Immature natural killer cell (primary cell): Measurements from ENCODE around the gene PDIA5. TPM values are rescaled to one million over a fixed set of nuclear protein-coding genes. Genes with fewer than 3 reads are reported as not detected.

ENCODE experiments used
- DNase-seq, 3 donors: peaks; one replicate each; pipeline ENCODE4 v3.0.0; 2022; ENCODE audit warnings: mixed read lengths in 1 of 3
- H3K27ac Mint-ChIP-seq, 6 donors: one replicate each; pipeline ENCODE4 v1.8.0; 2020; ENCODE audit warnings: mixed read lengths in 6 of 6, mild to moderate bottlenecking in 5 of 6, inconsistent platforms in 4 of 6, moderate library complexity in 3 of 6
- H3K27me3 Mint-ChIP-seq, 3 donors: one replicate each; pipeline ENCODE4 v1.8.0; 2020 to 2021; ENCODE audit warnings: low read depth in 3 of 3, mild to moderate bottlenecking in 3 of 3, mixed read lengths in 3 of 3, moderate library complexity in 3 of 3, inconsistent platforms in 1 of 3
- H3K36me3 Mint-ChIP-seq, 3 donors: one replicate each; pipeline ENCODE4 v1.8.0; 2020; ENCODE audit warnings: mixed read lengths in 3 of 3, inconsistent platforms in 2 of 3, mild to moderate bottlenecking in 2 of 3
- H3K4me1 Mint-ChIP-seq, 2 donors: one replicate each; pipeline ENCODE4 v1.8.0; 2020; ENCODE audit warnings: inconsistent platforms in 2 of 2, mild to moderate bottlenecking in 2 of 2, mixed read lengths in 2 of 2, moderate library complexity in 1 of 2
- H3K4me3 Mint-ChIP-seq, 5 donors: one replicate each; pipeline ENCODE4 v1.8.0; 2020; ENCODE audit warnings: mild to moderate bottlenecking in 5 of 5, mixed read lengths in 5 of 5, inconsistent platforms in 3 of 5, moderate library complexity in 3 of 5
- H3K9me3 Mint-ChIP-seq, 6 donors: one replicate each; pipeline ENCODE4 v1.8.0; 2020; ENCODE audit warnings: mild to moderate bottlenecking in 6 of 6, mixed read lengths in 6 of 6, inconsistent platforms in 4 of 6, moderate library complexity in 3 of 6
- polyA plus RNA-seq, 3 donors: library from polyadenylated mRNA; unstranded; fragments of 300-500 nt; fragmentation: Illumina TruSeq; gene quantifications; one replicate each; pipeline ENCODE4 v1.2.3, GENCODE V29; 2021

The PDIA5 gene
- polyA plus RNA-seq, 3 donors from 2014 or later = 0.74 to 1.3 TPM; not detected in 1

DNA sequence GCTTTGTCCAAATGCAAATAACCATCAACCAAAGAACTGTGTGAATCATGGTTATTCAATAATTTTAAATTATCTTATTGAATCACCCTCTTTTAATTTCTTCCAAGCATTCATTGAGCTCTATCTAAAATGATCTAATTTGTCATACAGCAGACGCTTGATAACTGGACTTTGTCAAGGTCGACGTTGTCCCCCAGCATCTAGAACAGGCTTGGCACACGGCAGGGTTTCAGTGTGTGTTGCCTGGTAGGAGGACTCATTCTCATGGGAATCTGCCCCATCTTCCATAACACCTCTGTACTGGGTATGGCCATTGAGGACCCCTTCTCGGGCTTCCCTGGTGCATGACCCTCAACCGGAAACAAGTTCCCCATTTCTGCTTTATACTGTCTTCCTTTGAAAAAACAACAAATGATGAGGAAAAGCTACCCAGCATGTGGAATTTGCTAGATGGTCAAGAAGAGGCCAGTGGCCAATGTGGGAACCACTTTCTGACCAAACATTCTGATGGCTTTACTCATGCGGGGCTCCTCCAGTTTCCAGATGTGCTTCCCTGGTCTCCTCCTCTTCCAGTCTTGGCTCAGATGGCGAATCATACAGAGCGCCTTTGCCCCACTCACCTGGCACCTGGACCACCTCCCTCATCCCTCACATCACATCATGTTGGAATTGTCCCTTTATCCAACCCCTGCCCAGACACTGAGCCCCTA is 93.3 kb downstream of the PDIA5 start:
- DNase-seq = no peak
- Mint-ChIP-seq H3K9me3 (no peaks in the 10 kb centered on the region), H3K4me1 (no peaks in the 10 kb centered on the region), H3K27ac (no peak overlapping the region), H3K36me3 (peaks cover 0 to 3% (median 0%) of the 10 kb centered on the region in 3 donors), H3K27me3 (peaks cover 0 to 8% (median 0%) of the 10 kb centered on the region in 3 donors), H3K4me3 (no peak overlapping the region)

DNA sequence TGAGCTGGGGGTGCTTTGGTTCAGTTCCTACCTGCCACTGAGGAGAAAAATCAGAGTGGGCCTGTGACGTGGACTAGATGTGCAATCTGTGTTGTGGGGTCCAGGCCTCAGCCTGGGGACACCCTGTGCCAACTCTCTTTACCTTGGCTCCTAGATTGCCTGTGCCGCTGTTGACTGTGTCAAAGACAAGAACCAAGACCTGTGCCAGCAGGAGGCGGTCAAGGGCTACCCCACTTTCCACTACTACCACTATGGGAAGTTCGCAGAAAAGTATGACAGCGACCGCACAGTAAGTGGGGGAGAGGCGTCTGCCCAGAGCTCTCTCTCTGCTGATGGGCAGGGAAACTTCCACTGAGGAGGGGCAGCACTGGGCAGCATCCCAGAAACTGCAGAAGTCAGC is 94.3 kb downstream of the PDIA5 start:
- Mint-ChIP-seq H3K27me3 (peaks cover 0 to 6% (median 0%) of the 10 kb centered on the region in 3 donors), H3K27ac (no peak overlapping the region), H3K9me3 (no peaks in the 10 kb centered on the region), H3K4me1 (no peaks in the 10 kb centered on the region), H3K4me3 (no peak overlapping the region), H3K36me3 (peaks cover 0 to 3% (median 0%) of the 10 kb centered on the region in 3 donors)
- no peak for DNase-seq

DNA sequence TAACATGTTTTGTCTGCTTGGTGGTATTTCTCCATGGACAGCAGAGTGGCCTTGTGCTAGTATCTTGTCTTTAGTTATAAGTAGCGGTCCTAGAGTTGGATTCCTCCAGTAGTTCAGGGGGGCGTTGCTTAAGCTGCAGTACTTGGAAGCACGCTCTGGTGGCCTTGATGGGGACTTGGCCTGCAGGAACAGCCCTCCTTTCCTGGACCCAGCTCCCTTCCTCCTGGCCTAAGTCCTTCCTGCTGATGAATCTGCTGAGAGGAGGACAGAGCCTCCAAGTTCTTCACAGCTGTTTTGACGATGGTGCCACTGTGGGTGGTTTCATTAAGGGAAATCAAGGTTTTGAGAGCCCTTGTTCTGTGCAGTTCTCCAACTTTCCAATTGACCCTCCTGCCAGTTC is 96.3 kb downstream of the PDIA5 start:
- no peaks in the 10 kb centered on the region for H3K36me3 Mint-ChIP-seq
- H3K4me1 Mint-ChIP-seq = no peaks in the 10 kb centered on the region
- peaks cover 0 to 4% (median 0%) of the 10 kb centered on the region in 3 donors for H3K27me3 Mint-ChIP-seq
- no peak overlapping the region for H3K27ac Mint-ChIP-seq
- no peak for DNase-seq
- H3K4me3 Mint-ChIP-seq = no peak overlapping the region
- H3K9me3 Mint-ChIP-seq = no peaks in the 10 kb centered on the region

DNA sequence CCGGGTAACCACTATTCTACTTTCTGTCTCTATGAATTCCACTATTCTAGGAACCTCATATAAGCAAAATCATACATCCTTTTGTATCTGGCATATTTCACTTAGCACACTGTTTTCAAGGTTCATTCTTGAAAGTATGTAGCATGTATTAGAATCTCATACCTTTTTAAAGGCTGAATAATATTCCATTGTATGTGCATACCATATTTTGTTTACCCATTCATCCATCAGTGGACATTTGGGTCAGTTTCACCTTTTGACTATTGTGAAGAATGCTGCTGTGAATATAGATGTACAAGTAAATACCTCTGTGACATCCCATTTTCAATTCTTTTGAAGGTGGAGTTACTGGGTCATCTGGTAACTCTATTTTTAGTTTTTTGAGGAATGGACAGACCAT is 98.3 kb downstream of the PDIA5 start:
- no peak overlapping the region for H3K4me3 Mint-ChIP-seq
- peaks cover 0 to 4% (median 0%) of the 10 kb centered on the region in 3 donors for H3K27me3 Mint-ChIP-seq
- no peaks in the 10 kb centered on the region for H3K9me3 Mint-ChIP-seq
- no peaks in the 10 kb centered on the region for H3K36me3 Mint-ChIP-seq
- H3K4me1 Mint-ChIP-seq = no peaks in the 10 kb centered on the region
- H3K27ac Mint-ChIP-seq = no peak overlapping the region
- no peak for DNase-seq

DNA sequence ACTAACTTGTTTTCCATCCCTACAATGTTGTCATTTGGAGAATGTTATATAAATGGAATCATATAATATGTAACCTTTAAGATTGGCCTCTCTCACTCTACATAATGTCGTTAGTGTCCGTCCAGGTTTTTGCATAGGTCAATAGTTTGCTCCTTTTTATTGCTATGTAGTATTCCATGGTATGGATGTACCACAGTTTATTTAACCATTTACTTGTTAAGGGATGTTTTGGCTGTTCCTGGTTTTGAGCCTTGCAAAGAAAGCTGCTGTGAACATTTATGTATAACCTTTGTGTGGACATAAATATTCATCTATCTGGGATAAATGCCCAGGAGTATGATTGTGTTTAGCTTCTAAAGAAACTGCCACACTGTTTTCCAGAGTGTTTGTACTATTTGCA is 100.9 kb downstream of the PDIA5 start:
- Mint-ChIP-seq H3K36me3 (no peaks in the 10 kb centered on the region), H3K27me3 (peaks cover 0 to 4% (median 0%) of the 10 kb centered on the region in 3 donors), H3K4me1 (no peaks in the 10 kb centered on the region), H3K9me3 (no peaks in the 10 kb centered on the region), H3K27ac (no peak overlapping the region), H3K4me3 (no peak overlapping the region)
- no peak for DNase-seq

DNA sequence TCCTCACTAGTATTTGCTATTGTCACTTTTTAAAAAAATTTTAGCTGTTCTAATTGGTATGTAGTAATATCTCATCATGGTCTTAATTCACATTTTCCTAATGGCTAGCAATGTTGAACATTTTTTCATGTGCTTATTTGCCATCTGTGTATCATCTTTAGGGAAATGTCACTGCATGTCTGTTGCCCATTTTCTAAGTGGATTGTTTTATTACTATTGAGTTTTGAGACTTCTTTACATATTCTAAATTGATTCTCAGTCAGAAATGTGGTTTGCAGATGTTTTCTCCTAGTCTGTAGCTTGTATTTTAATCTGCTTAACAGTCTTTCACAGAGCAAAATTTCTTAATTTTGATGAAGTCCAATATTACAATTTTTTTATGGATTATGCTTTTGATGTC is 101.3 kb downstream of the PDIA5 start:
- Mint-ChIP-seq H3K27ac (no peak overlapping the region), H3K27me3 (peaks cover 0 to 4% (median 0%) of the 10 kb centered on the region in 3 donors), H3K4me1 (no peaks in the 10 kb centered on the region), H3K4me3 (no peak overlapping the region), H3K9me3 (no peaks in the 10 kb centered on the region), H3K36me3 (no peaks in the 10 kb centered on the region)
- DNase-seq = no peak

DNA sequence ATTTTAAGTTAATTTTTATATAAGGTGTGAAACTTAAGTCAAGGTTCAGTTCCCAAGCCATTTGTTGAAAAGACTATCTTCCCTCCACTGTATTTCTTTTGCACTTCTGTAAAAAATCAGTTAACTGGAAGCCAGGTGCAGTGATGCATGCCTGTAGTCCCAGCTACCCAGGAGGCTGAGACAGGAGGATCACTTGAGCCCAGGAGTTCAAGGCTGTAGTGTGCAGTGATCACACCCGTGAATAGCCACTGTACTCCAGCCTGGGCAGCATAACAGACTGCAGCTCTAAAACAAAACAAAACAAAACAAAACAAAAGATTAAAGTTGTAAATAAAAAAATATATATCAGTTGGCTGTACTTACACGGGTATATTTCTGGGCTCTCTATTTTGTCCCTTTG is 101.8 kb downstream of the PDIA5 start:
- no peaks in the 10 kb centered on the region for H3K36me3 Mint-ChIP-seq
- DNase-seq = no peak
- no peaks in the 10 kb centered on the region for H3K4me1 Mint-ChIP-seq
- H3K27me3 Mint-ChIP-seq = peaks cover 0 to 4% (median 0%) of the 10 kb centered on the region in 3 donors
- no peak overlapping the region for H3K4me3 Mint-ChIP-seq
- H3K9me3 Mint-ChIP-seq = no peaks in the 10 kb centered on the region
- H3K27ac Mint-ChIP-seq = no peak overlapping the region

DNA sequence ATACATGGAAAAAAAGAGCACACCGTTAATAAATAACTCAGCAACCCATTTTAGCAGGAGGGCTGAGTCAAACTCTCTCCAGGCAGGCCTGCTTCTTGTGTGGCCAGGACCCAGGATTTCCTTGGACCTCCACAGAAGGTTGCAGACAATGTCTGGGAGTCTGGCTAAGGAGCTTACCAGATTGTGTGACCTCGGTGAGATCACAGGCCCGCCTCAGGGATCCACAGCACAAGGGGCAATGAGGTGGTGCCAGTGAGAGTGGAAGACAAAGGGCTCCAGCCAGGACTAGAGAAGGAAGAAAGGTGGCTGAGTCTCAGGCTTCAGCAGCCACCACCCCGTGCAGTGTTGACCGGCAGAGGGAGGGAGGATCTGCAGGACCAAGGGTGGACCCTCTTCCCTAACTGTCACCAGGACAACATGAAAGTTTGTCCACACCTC is 102.7 kb downstream of the PDIA5 start:
- Mint-ChIP-seq H3K4me1 (no peaks in the 10 kb centered on the region), H3K36me3 (no peaks in the 10 kb centered on the region), H3K27ac (no peak overlapping the region), H3K4me3 (no peak overlapping the region), H3K27me3 (no peaks in the 10 kb centered on the region), H3K9me3 (no peaks in the 10 kb centered on the region)
- no peak for DNase-seq

DNA sequence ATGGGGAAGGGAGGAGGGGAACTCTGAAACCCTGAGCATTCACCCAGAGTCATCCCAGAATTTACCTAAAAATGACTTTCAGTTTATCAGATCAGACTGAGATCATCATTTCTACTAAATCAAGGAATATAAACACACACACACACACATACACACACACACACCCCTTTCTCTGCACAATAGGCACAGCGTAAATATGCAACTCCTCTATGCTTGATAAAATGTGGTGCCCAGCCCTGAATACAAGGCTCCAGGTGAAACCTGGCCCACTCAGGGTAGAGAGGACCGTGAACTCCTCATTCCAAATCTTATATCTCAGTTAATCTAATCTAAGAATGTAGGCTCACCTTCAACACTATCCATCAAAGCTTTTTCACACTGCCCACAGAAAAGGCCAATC is 103.1 kb downstream of the PDIA5 start:
- no peak overlapping the region for H3K27ac Mint-ChIP-seq
- H3K27me3 Mint-ChIP-seq = no peaks in the 10 kb centered on the region
- no peak for DNase-seq
- H3K36me3 Mint-ChIP-seq = no peaks in the 10 kb centered on the region
- H3K4me3 Mint-ChIP-seq = no peak overlapping the region
- no peaks in the 10 kb centered on the region for H3K9me3 Mint-ChIP-seq
- no peaks in the 10 kb centered on the region for H3K4me1 Mint-ChIP-seq

DNA sequence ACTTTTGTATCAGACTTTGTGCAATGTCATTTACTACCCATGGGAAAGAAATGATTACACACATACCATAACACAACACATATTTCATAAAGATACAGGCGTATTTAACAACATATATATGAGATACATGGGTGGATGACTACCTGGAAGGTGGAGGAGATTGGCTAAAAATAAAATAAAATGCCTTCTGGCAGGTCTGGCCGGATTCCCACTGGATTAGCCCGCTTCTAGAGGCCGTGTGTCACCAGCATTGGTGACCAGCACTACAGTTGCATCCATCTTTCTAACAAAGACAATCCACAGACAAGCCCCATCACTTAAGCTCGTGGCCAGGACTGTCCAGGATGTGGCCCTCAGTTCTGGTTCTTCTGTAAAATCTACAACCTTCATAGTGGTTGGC is 114.0 kb downstream of the PDIA5 start:
- Mint-ChIP-seq H3K9me3 (peaks cover 0 to 3% (median 1%) of the 10 kb centered on the region in 6 donors), H3K36me3 (peaks cover 0 to 3% (median 0%) of the 10 kb centered on the region in 3 donors), H3K4me1 (no peaks in the 10 kb centered on the region), H3K4me3 (no peak overlapping the region), H3K27ac (no peak overlapping the region), H3K27me3 (peaks cover 0 to 5% (median 3%) of the 10 kb centered on the region in 3 donors)
- DNase-seq = no peak

DNA sequence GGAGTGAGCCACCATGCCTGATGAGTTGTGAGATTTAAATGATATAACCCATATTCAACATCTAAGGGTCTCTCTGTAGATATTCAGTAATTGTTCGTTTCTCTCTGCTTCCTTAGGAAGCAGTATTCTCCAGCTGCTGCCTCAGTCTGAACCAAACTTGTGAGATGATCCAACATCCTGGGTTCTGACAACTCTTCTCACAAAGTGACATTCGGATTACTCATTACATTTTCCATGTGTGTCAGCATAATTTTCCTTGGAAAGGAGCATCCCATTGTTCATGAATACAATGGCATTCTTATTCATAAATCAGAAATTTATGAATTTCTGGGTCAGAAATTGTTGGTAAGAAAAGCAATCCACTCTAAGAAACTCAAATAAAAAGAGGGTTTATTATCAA is 119.9 kb downstream of the PDIA5 start:
- Mint-ChIP-seq H3K9me3 (peaks cover 0 to 3% (median 1%) of the 10 kb centered on the region in 6 donors), H3K4me3 (no peak overlapping the region)
- no peak for DNase-seq

DNA sequence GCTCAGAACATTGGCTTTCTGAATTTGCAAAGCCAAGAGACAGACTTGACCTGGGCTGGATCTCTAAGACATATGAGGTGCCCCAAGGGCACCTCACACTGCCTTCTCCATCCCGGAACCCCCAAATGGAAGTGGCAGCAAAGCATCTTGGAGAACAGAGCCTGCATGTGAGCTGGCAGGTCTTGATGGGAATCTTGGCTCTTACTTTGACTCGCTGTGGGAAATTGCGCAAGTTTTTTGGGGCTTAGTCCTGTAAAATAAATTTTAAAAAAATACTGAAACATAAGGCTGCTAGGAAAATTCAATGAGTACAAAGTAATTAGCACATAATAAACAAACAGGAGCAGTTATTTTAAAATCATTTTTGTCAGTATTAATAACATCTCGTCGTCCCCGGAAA is 121.2 kb downstream of the PDIA5 start:
- Mint-ChIP-seq H3K27me3 (peaks cover 2 to 6% (median 4%) of the 10 kb centered on the region in 3 donors), H3K36me3 (no peaks in the 10 kb centered on the region), H3K4me3 (no peak overlapping the region), H3K27ac (no peak overlapping the region), H3K9me3 (no peaks in the 10 kb centered on the region), H3K4me1 (no peaks in the 10 kb centered on the region)
- DNase-seq = no peak

More for the DNA sequence above, 119.9 kb downstream of the PDIA5 start:
- no peaks in the 10 kb centered on the region for H3K4me1 Mint-ChIP-seq
- no peak overlapping the region for H3K27ac Mint-ChIP-seq
- H3K36me3 Mint-ChIP-seq = no peaks in the 10 kb centered on the region
- peaks cover 2 to 4% (median 4%) of the 10 kb centered on the region in 3 donors for H3K27me3 Mint-ChIP-seq

DNA sequence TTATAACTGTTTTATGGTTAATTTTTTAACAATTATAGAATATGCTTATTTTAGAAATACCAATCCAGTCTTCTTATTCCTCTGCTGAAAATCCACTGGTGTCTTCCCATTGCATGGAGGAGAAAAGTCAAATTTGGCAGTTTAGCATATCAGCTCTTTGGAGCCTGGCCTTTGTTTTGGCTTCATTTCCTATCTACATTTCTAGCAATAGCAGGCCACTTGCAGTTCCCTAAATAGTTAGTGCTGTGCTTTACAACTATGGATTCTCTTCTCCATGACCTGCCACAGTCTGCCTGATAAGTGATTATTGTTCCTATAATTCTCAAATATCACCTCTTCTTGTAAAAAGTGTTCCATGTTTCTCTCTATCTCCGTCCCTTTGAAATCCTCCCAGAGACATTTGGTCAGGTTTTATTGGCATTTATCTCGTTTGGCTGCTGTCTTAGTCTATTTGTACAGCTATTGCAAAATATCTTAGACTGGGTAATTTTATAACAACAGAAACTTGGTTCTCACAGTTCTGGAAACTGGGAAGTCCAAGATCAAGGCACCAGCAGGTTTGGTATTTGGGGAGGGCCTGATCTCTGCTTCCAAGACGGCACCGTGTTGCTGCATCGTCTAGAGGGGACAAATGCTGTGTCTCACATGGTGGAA is 126.8 kb downstream of the PDIA5 start:
- Mint-ChIP-seq H3K36me3 (no peaks in the 10 kb centered on the region), H3K9me3 (no peaks in the 10 kb centered on the region), H3K4me1 (no peaks in the 10 kb centered on the region), H3K27me3 (peaks cover 0 to 9% (median 2%) of the 10 kb centered on the region in 3 donors), H3K27ac (no peak overlapping the region), H3K4me3 (no peak overlapping the region)
- DNase-seq = no peak

DNA sequence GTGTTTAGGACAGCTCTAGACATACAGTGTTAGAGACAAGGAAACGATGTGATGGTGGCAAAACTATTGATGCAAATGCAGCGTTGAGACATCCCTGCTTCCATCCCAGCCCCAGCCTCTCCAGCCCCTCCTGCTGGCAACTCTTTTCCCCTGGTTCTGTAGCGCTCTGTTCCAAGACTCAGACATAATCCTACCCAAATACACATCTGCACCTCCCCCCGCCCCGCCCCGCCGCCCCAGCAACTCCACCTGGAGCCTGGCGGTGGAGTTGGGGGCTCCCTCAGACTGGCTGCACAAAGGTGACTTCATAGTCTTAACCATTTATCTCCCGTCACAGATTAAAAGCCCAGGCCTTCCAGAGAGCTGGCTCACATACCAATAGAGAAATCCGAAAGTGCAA is 127.7 kb downstream of the PDIA5 start:
- no peak overlapping the region for H3K4me3 Mint-ChIP-seq
- no peaks in the 10 kb centered on the region for H3K36me3 Mint-ChIP-seq
- no peak overlapping the region for H3K27ac Mint-ChIP-seq
- H3K9me3 Mint-ChIP-seq = no peaks in the 10 kb centered on the region
- H3K4me1 Mint-ChIP-seq = no peaks in the 10 kb centered on the region
- H3K27me3 Mint-ChIP-seq = peaks cover 0 to 7% (median 1%) of the 10 kb centered on the region in 3 donors
- no peak for DNase-seq
